HepG2 (cell line): ENCODE results near the gene MED13L. TPM values are rescaled to one million over a fixed set of nuclear protein-coding genes. Genes with fewer than 3 reads are reported as not detected.

ENCODE experiments used
- ATAC-seq: fragments of 200-7000 bp; cut with Tn5 transposase; 3 replicates; pipeline ENCODE4 v1.9.1; 2020; ENCODE audit warnings: mild to moderate bottlenecking, moderate library complexity
- BruUV-seq: library from RNA; stranded (reverse); fragments of 400-500 nt; replicated peaks from 2 replicates; lab custom pipeline; 2021; lab: Mats Ljungman, UMichigan
- CTCF ChIA-PET: fragments of 300-600 bp; formaldehyde crosslinking; extraction: SDS; loops from one replicate; lab custom pipeline; 2021; ENCODE audit warnings: low total read pairs, inconsistent platforms, low intra/inter-chr PET ratio; lab: Yijun Ruan, JAX
- POLR2A ChIA-PET: fragments of 350-600 bp; sonication (Branson Sonifier 250); formaldehyde crosslinking; loops from one replicate; lab custom pipeline; 2020; ENCODE audit warnings: antibody characterized with exemption, inconsistent platforms; lab: Yijun Ruan, JAX
- DNase-seq: peaks from one replicate; pipeline ENCODE4 v3.0.0-alpha.2; 2015; ENCODE audit warnings: low spot score
- FAIRE-seq: peaks from 3 replicates; lab custom pipeline; 2011; peaks lifted over from hg19 to GRCh38; lab: Jason Lieb, UNC
- H2AFZ ChIP-seq: one replicate; pipeline ENCODE4 v1.6.1; 2011; ENCODE audit warnings: low read length, inconsistent platforms
- H3K27ac ChIP-seq: fragments of 300-600 bp; 3 replicates; pipeline ENCODE4 v1.8.0; 2011; ENCODE audit warnings: mixed run types, mild to moderate bottlenecking, mixed read lengths, low read length, inconsistent platforms; ENCODE audit not compliant: insufficient read depth; ENCODE audit errors: extremely low read length
- H3K27me3 ChIP-seq, 2 experiments: fragments of 200-600 bp in 1 of 2; 2 replicates in 1 of 2; 3 replicates in 1 of 2; pipeline versions ENCODE4 v1.6.0 to v1.8.0; 2011; ENCODE audit warnings: low read length in 2 of 2, mild to moderate bottlenecking in 2 of 2, moderate library complexity in 2 of 2, inconsistent platforms in 1 of 2; ENCODE audit not compliant: insufficient read depth in 2 of 2, control insufficient read depth in 1 of 2
- H3K36me3 ChIP-seq, 2 experiments: fragments of 200-600 bp in 1 of 2; replicated peaks in 1 of 2; 2 replicates in 1 of 2; 3 replicates in 1 of 2; pipeline versions ENCODE4 v1.5.1 to v1.8.0; 2011; ENCODE audit warnings: low read length in 2 of 2, inconsistent platforms in 1 of 2; ENCODE audit not compliant: insufficient read depth in 2 of 2, control insufficient read depth in 1 of 2
- H3K4me1 ChIP-seq: 2 replicates; pipeline ENCODE4 v1.5.1; 2012; ENCODE audit warnings: low read length, inconsistent platforms; ENCODE audit not compliant: insufficient read depth
- H3K4me2 ChIP-seq: 2 replicates; pipeline ENCODE4 v1.6.0; 2011; ENCODE audit warnings: low read depth, low read length, inconsistent platforms
- H3K4me3 ChIP-seq, 3 experiments: fragments of 200-600 bp in 1 of 3; sonication (generic), shearing (Covaris generic) in 1 of 3; replicated peaks in 1 of 3; 2 replicates each; pipeline ENCODE4 v1.5.1; 2011 to 2016; ENCODE audit warnings: low read length in 3 of 3, inconsistent platforms in 2 of 3, low read depth in 2 of 3, mild to moderate bottlenecking in 2 of 3, control low read depth in 1 of 3, mixed read lengths in 1 of 3; ENCODE audit not compliant: insufficient read depth in 1 of 3
- H3K79me2 ChIP-seq: one replicate; pipeline ENCODE4 v1.6.1; 2011; ENCODE audit warnings: low read length, inconsistent platforms; ENCODE audit not compliant: insufficient read depth
- H3K9ac ChIP-seq: 2 replicates; pipeline ENCODE4 v1.6.0; 2011; ENCODE audit warnings: mild to moderate bottlenecking, low read depth, low read length, inconsistent platforms; ENCODE audit not compliant: insufficient read depth
- H3K9me3 ChIP-seq: 2 replicates; pipeline ENCODE4 v1.5.1; 2012; ENCODE audit warnings: mild to moderate bottlenecking, low read length
- H4K20me1 ChIP-seq: 2 replicates; pipeline ENCODE4 v1.6.0; 2011; ENCODE audit warnings: inconsistent platforms, mild to moderate bottlenecking, low read length, moderate library complexity; ENCODE audit not compliant: insufficient read depth
- ATRX ChIP-seq: sonication (generic); formaldehyde crosslinking; IDR thresholded peaks from 2 replicates; pipeline ENCODE4 v1.4.0; 2020; ENCODE audit warnings: missing genetic modification reagents, borderline replicate concordance
- DNMT3B ChIP-seq: conservative IDR thresholded peaks from 2 replicates; pipeline ENCODE4 v1.6.1; 2016; ENCODE audit warnings: missing biosample characterization, control low read depth
- KAT7 ChIP-seq: IDR thresholded peaks from 2 replicates; pipeline ENCODE4 v1.6.1; 2018; ENCODE audit warnings: borderline replicate concordance, missing compliant biosample characterization
- KDM4B ChIP-seq: sonication (generic); formaldehyde crosslinking; IDR thresholded peaks from 2 replicates; pipeline ENCODE4 v1.4.0; 2020; ENCODE audit warnings: missing genetic modification reagents
- MED1 ChIP-seq: sonication (generic); formaldehyde crosslinking; IDR thresholded peaks from 2 replicates; pipeline ENCODE4 v1.4.0; 2020; ENCODE audit warnings: missing genetic modification reagents
- MXD1 ChIP-seq: sonication (generic); formaldehyde crosslinking; IDR thresholded peaks from 2 replicates; pipeline ENCODE4 v1.4.0; 2020; ENCODE audit warnings: mild to moderate bottlenecking, missing genetic modification reagents
- NFIC ChIP-seq: IDR thresholded peaks from 2 replicates; pipeline ENCODE4 v1.6.1; 2012; ENCODE audit warnings: mild to moderate bottlenecking, low read length, inconsistent platforms
- SP4 ChIP-seq: sonication (generic); formaldehyde crosslinking; IDR thresholded peaks from 2 replicates; pipeline ENCODE4 v1.8.1; 2023; ENCODE audit warnings: mild to moderate bottlenecking, missing genetic modification reagents
- ZBTB14 ChIP-seq: sonication (generic); formaldehyde crosslinking; IDR thresholded peaks from 2 replicates; pipeline ENCODE4 v1.4.0; 2020; ENCODE audit warnings: missing genetic modification reagents
- ZNF138 ChIP-seq: sonication (generic); formaldehyde crosslinking; IDR thresholded peaks from 2 replicates; pipeline ENCODE4 v1.5.0; 2020; ENCODE audit warnings: mild to moderate bottlenecking, low read depth, missing genetic modification reagents
- ZNF205 ChIP-seq: IDR thresholded peaks from 2 replicates; pipeline ENCODE4 v1.6.1; 2018; ENCODE audit warnings: missing biosample characterization, missing genetic modification reagents
- ZNF317 ChIP-seq: sonication (generic); formaldehyde crosslinking; IDR thresholded peaks from 2 replicates; pipeline ENCODE4 v1.5.0; 2020; ENCODE audit warnings: mild to moderate bottlenecking, missing genetic modification reagents
- ZNF556 ChIP-seq: sonication (generic); formaldehyde crosslinking; IDR thresholded peaks from 2 replicates; pipeline ENCODE4 v1.4.0; 2020; ENCODE audit warnings: mild to moderate bottlenecking, missing genetic modification reagents, borderline replicate concordance
- ZNF577 ChIP-seq: sonication (generic); formaldehyde crosslinking; IDR thresholded peaks from 2 replicates; pipeline ENCODE4 v1.4.0; 2020; ENCODE audit warnings: mild to moderate bottlenecking, low read depth, missing genetic modification reagents, borderline replicate concordance
- ZNF652 ChIP-seq: IDR thresholded peaks from 2 replicates; pipeline ENCODE4 v1.6.1; 2016; ENCODE audit warnings: low read depth, borderline replicate concordance
- ZNF724P ChIP-seq: sonication (generic); formaldehyde crosslinking; IDR thresholded peaks from 2 replicates; pipeline ENCODE4 v1.8.0; 2022; ENCODE audit warnings: missing genetic modification reagents, borderline replicate concordance
- WGBS: methylation state at CpG from one replicate; pipeline ENCODE4 v1.1.6; 2017; ENCODE audit warnings: low lambda C conversion rate; 5-methylcytosine and 5-hydroxymethylcytosine counted together
- in situ Hi-C: cut with HindIII; loops from 2 replicates; pipeline ENCODE4 v1.10.0; 2017; ENCODE audit warnings: low pct_unique_long_range_greater_than_20kb; ENCODE audit not compliant: extremely low pct_ligation_motif_present
- intact Hi-C: fragments of 100-400 bp; cut with micrococcal nuclease; formaldehyde crosslinking; loops from one replicate; pipeline ENCODE4 v1.10.0; 2022; ENCODE audit not compliant: unreplicated experiment
- polyA plus RNA-seq, 8 experiments: library from polyadenylated mRNA; depleted of rRNA in 3 of 8; stranded (reverse) in 7 of 8; unstranded in 1 of 8; fragments of >200 nt; fragmentation: Illumina TruSeq in 4 of 8; extraction: Trizol in 4 of 8; gene quantifications; 2 replicates each; pipeline versions ENCODE4 v1.2.1 to v1.2.3, GENCODE V29; 2011 to 2016; ENCODE audit warnings: low read depth in 4 of 8, missing spikeins in 1 of 8, mixed read lengths in 1 of 8; ENCODE audit not compliant: insufficient read depth in 1 of 8
- total RNA-seq, 5 experiments: library from RNA; depleted of rRNA; stranded (reverse); fragments of >200 nt; fragmentation: Illumina TruSeq; extraction: Trizol; gene quantifications; 2 replicates each; pipeline ENCODE4 v1.2.3, GENCODE V29; 2016; ENCODE audit warnings: low read depth in 1 of 5
- TF ChIP-seq, protein P1 (sequence below): sonication (generic); formaldehyde crosslinking; IDR thresholded peaks from 2 replicates; pipeline ENCODE4 v1.4.0; 2020; ENCODE audit warnings: missing genetic modification reagents
- TF ChIP-seq, protein P2 (sequence below): sonication (generic); formaldehyde crosslinking; IDR thresholded peaks from 2 replicates; pipeline ENCODE4 v1.5.0; 2020; ENCODE audit warnings: missing genetic modification reagents, mild to moderate bottlenecking, borderline replicate concordance
- TF ChIP-seq, protein P3 (sequence below): sonication (generic); formaldehyde crosslinking; IDR thresholded peaks from 2 replicates; pipeline ENCODE4 v1.8.1; 2023; ENCODE audit warnings: missing genetic modification reagents, inconsistent platforms, borderline replicate concordance

MED13L gene
- total and polyA plus RNA-seq, 2 of the 13 experiments (the other 11 are each of a cell fraction or from before 2014, with no cell fraction given): 24.8 to 38.9 TPM

DNA sequence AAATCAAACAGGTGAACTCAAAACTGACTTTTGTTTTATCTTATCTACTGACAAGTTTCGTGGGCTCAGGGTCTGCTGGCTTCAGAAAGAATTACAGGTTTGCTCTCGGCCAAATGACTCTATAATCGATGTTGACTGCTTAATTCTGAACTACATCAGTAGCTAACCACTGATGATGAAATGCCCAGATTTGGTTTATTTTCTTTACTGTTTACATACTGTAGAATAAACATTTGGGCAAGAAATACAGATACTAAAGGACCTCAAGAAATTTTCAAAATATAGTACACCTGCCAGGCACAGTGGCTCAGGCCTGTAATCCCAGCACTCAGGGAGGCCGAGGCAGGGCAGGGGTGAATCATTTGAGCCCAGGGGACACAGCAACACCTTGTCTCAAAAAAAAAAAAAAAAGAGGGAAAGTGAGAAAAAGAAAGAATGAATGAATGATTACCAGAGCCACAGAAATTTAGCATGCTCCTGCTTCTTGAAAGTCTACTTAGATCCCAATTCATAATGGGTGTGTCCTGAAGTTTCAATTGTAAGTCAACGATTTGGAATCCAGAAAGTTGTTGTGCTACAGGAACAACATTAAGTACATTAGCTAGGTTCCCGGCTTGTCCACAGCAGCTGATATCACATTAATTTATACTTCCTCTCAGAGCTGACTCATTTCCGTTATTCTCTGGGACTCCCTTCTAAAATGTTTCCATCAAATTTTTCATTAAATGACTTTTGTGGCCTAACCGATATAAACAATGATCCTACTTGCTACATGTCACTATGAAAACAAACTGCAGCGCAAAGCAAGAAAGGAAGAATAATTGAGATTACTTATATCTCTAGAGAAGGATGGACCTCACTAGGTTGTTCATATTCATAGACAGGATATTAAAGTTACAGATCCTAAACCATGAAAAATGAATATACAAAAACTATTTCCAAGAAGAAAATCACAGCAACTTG is 134.3 kb downstream of the MED13L start:
- H3K9ac ChIP-seq: no peak overlapping the region
- no peak overlapping the region for H2AFZ ChIP-seq
- intact Hi-C loops (no loop called here), in situ Hi-C loops (no loop called here)
- WGBS: 76% methylated on average over 9 of the region's 9 CpGs
- peaks cover 7% of the 10 kb centered on the region; the same call in 1 of the 2 replicates for H4K20me1 ChIP-seq
- no TSS peak for BruUV-seq
- FAIRE-seq (no peak), DNase-seq (no peak), ATAC-seq (no peak)
- no peak overlapping the region for H3K4me3 ChIP-seq
- H3K4me1 ChIP-seq: peaks cover 32% of the 10 kb centered on the region
- peaks cover 34% of the 10 kb centered on the region for H3K79me2 ChIP-seq
- no peaks in the 10 kb centered on the region for H3K27me3 ChIP-seq
- H3K9me3 ChIP-seq: no peaks in the 10 kb centered on the region
- H3K4me2 ChIP-seq: no peak overlapping the region; the same call in 1 of the 2 replicates
- TF ChIP-seq KAT7 (no peak), ZNF138 (CRISPR knock-in tag) (no peak), ZNF317 (no peak), KDM4B (CRISPR knock-in tag) (no peak), ZNF577 (no peak), MED1 (CRISPR knock-in tag) (no peak), ZNF205 (CRISPR knock-in tag) (no peak), MXD1 (no peak), ZBTB14 (CRISPR knock-in tag) (no peak), SP4 (CRISPR knock-in tag) (no peak), ZNF724P (CRISPR knock-in tag) (no peak), DNMT3B (CRISPR knock-in tag) (no peak), ZNF652 (no peak), ZNF556 (CRISPR knock-in tag) (no peak), NFIC (no peak), ATRX (CRISPR knock-in tag) (no peak)
- TF ChIP-seq, protein P1, sequence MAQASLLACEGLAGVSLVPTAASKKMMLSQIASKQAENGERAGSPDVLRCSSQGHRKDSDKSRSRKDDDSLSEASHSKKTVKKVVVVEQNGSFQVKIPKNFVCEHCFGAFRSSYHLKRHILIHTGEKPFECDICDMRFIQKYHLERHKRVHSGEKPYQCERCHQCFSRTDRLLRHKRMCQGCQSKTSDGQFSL (CRISPR knock-in tag): no peak
- TF ChIP-seq, protein P2, sequence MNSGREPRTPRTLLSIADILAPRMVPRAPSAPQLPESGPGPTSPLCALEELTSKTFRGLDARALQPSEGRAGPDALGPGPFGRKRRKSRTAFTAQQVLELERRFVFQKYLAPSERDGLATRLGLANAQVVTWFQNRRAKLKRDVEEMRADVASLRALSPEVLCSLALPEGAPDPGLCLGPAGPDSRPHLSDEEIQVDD (CRISPR knock-in tag): no peak
- TF ChIP-seq, protein P3, sequence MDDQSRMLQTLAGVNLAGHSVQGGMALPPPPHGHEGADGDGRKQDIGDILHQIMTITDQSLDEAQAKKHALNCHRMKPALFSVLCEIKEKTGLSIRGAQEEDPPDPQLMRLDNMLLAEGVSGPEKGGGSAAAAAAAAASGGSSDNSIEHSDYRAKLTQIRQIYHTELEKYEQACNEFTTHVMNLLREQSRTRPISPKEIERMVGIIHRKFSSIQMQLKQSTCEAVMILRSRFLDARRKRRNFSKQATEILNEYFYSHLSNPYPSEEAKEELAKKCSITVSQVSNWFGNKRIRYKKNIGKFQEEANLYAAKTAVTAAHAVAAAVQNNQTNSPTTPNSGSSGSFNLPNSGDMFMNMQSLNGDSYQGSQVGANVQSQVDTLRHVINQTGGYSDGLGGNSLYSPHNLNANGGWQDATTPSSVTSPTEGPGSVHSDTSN (CRISPR knock-in tag): no peak
- ChIA-PET CTCF (no interaction called here), POLR2A (no interaction called here)
- no peaks in the 10 kb centered on the region for H3K36me3 ChIP-seq
- no peak overlapping the region for H3K27ac ChIP-seq
